M059J (cell line): ENCODE results near the gene TMEM97. TPM values are rescaled to one million over a fixed set of nuclear protein-coding genes. Genes with fewer than 3 reads are reported as not detected.
"Not testable (repeated sequence)": the region's sequence is repeated elsewhere in the genome, so short reads cannot be mapped to it uniquely, and the experiment has no call there.

Experiments used
- DNase-seq: peaks from one replicate; pipeline ENCODE4 v3.0.0-alpha.2; 2012; ENCODE audit warnings: low read depth
- total RNA-seq: library from RNA; depleted of rRNA; stranded (reverse); fragments of >200 nt; shearing (Covaris generic); gene quantifications from 2 replicates; pipeline ENCODE4 v1.2.3, GENCODE V29; 2014; rRNA removed

The TMEM97 gene
- 31.4 and 41.8 TPM in 2 replicates for total RNA-seq

GRCh38 chr17:28318759-28319597 lies at the start of gene TMEM97:
Gene TMEM97 (plus strand): TSS chr17:28319200. CDS start chr17:28319240, 40 bp downstream.
- peak; percentile 95 for DNase-seq

- no peak for DNase-seq
Observed at GRCh38 chr17:28270055-28270454, 48.9 kb upstream of the TMEM97 start.

GRCh38 chr17:28270926-28271325 lies 48.1 kb upstream of the TMEM97 start:
- no peak for DNase-seq

- no peak for DNase-seq
Observed at GRCh38 chr17:28271431-28271830, 47.6 kb upstream of the TMEM97 start.

GRCh38 chr17:28272166-28272565 lies 46.8 kb upstream of the TMEM97 start:
- peak; percentile 39 for DNase-seq

GRCh38 chr17:28273341-28273740 lies 45.7 kb upstream of the TMEM97 start:
- DNase-seq = not testable (repeated sequence)

GRCh38 chr17:28274591-28275265 lies 44.3 kb upstream of the TMEM97 start:
- DNase-seq = peak; percentile 64

GRCh38 chr17:28276011-28276410 lies 43.0 kb upstream of the TMEM97 start:
- no peak for DNase-seq

- no peak for DNase-seq
Observed at GRCh38 chr17:28279411-28279810, 39.6 kb upstream of the TMEM97 start.

- no peak for DNase-seq
Observed at GRCh38 chr17:28280826-28281225, 38.2 kb upstream of the TMEM97 start.

GRCh38 chr17:28282596-28282995 lies 36.4 kb upstream of the TMEM97 start:
- DNase-seq = peak; percentile 77

- DNase-seq = no peak
Observed at GRCh38 chr17:28285965-28286364, 33.0 kb upstream of the TMEM97 start.

- DNase-seq = no peak
Observed at GRCh38 chr17:28290703-28291102, 28.3 kb upstream of the TMEM97 start.

- DNase-seq = no peak
Observed at GRCh38 chr17:28291780-28292330, 27.1 kb upstream of the TMEM97 start.

GRCh38 chr17:28292878-28293277 lies 26.1 kb upstream of the TMEM97 start:
- not testable (repeated sequence) for DNase-seq

GRCh38 chr17:28293994-28294393 lies 25.0 kb upstream of the TMEM97 start:
- no peak for DNase-seq

- no peak for DNase-seq
Observed at GRCh38 chr17:28295677-28296578, 23.1 kb upstream of the TMEM97 start.

- no peak for DNase-seq
Observed at GRCh38 chr17:28298449-28298848, 20.6 kb upstream of the TMEM97 start.

- no peak for DNase-seq
Observed at GRCh38 chr17:28306954-28307401, 12.0 kb upstream of the TMEM97 start.

- no peak for DNase-seq
Observed at GRCh38 chr17:28313841-28314240, 5.2 kb upstream of the TMEM97 start.

- DNase-seq = no peak
Observed at GRCh38 chr17:28315846-28316705, 2.9 kb upstream of the TMEM97 start.
